GM18873 (cell line): ENCODE data around the gene CCR3.
"Not testable (repeated sequence)": the region's sequence is repeated elsewhere in the genome, so short reads cannot be mapped to it uniquely, and the experiment has no call there.

Experiments used
- ATAC-seq: cut with Tn5 transposase; IDR thresholded peaks from one replicate; pipeline ENCODE4 v1.9.1; 2021; ENCODE audit warnings: mild to moderate bottlenecking, moderate library complexity, moderate number of reproducible peaks; ENCODE audit not compliant: unreplicated experiment, low FRiP score

The CCR3 gene

GRCh38 chr3:46242120-46242519 is at the start of gene CCR3:
Gene CCR3, plus strand, starts transcription at chr3:46242460. Its CDS starts 22,699 bp downstream, at chr3:46265159.
- no peak for ATAC-seq

GRCh38 chr3:46192939-46193338 is 49.3 kb upstream of the CCR3 start:
- ATAC-seq: no peak

GRCh38 chr3:46193436-46193835 is 48.8 kb upstream of the CCR3 start:
- ATAC-seq: no peak

GRCh38 chr3:46194868-46195553 is 47.2 kb upstream of the CCR3 start:
- no peak for ATAC-seq

GRCh38 chr3:46196261-46196957 is 45.9 kb upstream of the CCR3 start:
- ATAC-seq: no peak

GRCh38 chr3:46200211-46200610 is 42.0 kb upstream of the CCR3 start:
- no peak for ATAC-seq

- ATAC-seq: no peak
Observed at GRCh38 chr3:46200790-46201189, 41.5 kb upstream of the CCR3 start.

- ATAC-seq: no peak
Observed at GRCh38 chr3:46202535-46202934, 39.7 kb upstream of the CCR3 start.

- ATAC-seq: no peak
Observed at GRCh38 chr3:46203681-46204080, 38.6 kb upstream of the CCR3 start.

GRCh38 chr3:46205286-46205960 is 36.8 kb upstream of the CCR3 start:
- no peak for ATAC-seq

GRCh38 chr3:46206282-46207015 is 35.8 kb upstream of the CCR3 start:
- ATAC-seq: no peak

- ATAC-seq: not testable (repeated sequence)
Observed at GRCh38 chr3:46207514-46207913, 34.7 kb upstream of the CCR3 start.

GRCh38 chr3:46208167-46208704 is 34.0 kb upstream of the CCR3 start, which contains the start of gene CCR1:
Gene CCR1, minus strand, starts transcription at chr3:46208313. Its CDS starts 4,000 bp downstream, at chr3:46204313.
- ATAC-seq: no peak

- no peak for ATAC-seq
Observed at GRCh38 chr3:46209053-46209452, 33.2 kb upstream of the CCR3 start.

- no peak for ATAC-seq
Observed at GRCh38 chr3:46209746-46210470, 32.4 kb upstream of the CCR3 start.

- ATAC-seq: no peak
Observed at GRCh38 chr3:46212101-46212500, 30.2 kb upstream of the CCR3 start.

- ATAC-seq: no peak
Observed at GRCh38 chr3:46213201-46213600, 29.1 kb upstream of the CCR3 start.

- ATAC-seq: no peak
Observed at GRCh38 chr3:46214751-46215352, 27.4 kb upstream of the CCR3 start.

GRCh38 chr3:46215810-46216414 is 26.3 kb upstream of the CCR3 start:
- ATAC-seq: no peak
